ENCODE measurements around the gene BRME1.

- no peak for TF ChIP-seq CTCF (IDR thresholded peaks at IDR 0.05)
- TF ChIP-seq POLR2A (IDR thresholded peaks at IDR 0.05), result no peak
These were observed 33.6 kb downstream of the BRME1 start for GRCh38 chr19:13872339-13872694.

All from Peyer's patch (tissue), 4 donors.